ENCODE data around the gene TMEM145. TPM values are rescaled to one million over a fixed set of nuclear protein-coding genes. Genes with fewer than 3 reads are reported as not detected.

TMEM145 gene
- total and polyA plus RNA-seq, 8 donors: 0.37 to 44.3 (median 0.61) TPM; not detected in 3

DNA sequence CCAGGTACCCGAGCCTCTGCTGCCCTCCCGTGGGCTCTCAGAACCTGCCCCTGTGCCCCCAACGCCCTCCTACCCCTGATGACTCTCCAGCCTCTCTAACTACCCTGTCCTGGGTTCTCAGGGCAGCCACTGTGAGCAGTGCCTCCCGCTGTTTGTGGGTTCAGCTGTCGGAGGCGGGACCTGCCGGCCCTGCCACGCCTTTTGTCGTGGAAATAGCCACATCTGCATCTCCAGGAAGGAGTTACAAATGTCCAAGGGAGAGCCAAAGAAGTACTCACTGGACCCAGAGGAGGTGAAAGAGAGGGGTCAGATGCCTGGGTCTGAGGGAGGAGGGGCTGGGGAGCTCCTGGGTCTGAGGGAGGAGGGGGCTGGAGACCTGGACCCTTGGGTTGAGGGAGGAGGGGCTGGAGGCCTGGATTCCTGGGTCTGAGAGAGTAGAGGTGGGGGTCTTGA lies 57.0 kb downstream of the TMEM145 start:
- 56 to 73% (median 66%) methylated on average over 8 to 9 of the region's 9 CpGs for WGBS, 5 donors
- Histone ChIP-seq H3K27me3 (no peaks in the 10 kb centered on the region), H3K4me3 (no peak overlapping the region), H3K4me1 (peaks cover 0 to 7% (median 0%) of the 10 kb centered on the region in 4 donors), H3K36me3 (peaks cover 0 to 62% (median 34%) of the 10 kb centered on the region in 4 donors), H3K9me3 (no peaks in the 10 kb centered on the region), H3K27ac (no peak overlapping the region)
- TF ChIP-seq EP300 (IDR thresholded peaks at IDR 0.05) (no peak), POLR2AphosphoS5 (IDR thresholded peaks at IDR 0.05) (no peak), POLR2A (IDR thresholded peaks at IDR 0.05) (no peak)
- TF ChIP-seq, protein P1, sequence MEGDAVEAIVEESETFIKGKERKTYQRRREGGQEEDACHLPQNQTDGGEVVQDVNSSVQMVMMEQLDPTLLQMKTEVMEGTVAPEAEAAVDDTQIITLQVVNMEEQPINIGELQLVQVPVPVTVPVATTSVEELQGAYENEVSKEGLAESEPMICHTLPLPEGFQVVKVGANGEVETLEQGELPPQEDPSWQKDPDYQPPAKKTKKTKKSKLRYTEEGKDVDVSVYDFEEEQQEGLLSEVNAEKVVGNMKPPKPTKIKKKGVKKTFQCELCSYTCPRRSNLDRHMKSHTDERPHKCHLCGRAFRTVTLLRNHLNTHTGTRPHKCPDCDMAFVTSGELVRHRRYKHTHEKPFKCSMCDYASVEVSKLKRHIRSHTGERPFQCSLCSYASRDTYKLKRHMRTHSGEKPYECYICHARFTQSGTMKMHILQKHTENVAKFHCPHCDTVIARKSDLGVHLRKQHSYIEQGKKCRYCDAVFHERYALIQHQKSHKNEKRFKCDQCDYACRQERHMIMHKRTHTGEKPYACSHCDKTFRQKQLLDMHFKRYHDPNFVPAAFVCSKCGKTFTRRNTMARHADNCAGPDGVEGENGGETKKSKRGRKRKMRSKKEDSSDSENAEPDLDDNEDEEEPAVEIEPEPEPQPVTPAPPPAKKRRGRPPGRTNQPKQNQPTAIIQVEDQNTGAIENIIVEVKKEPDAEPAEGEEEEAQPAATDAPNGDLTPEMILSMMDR (IDR thresholded peaks at IDR 0.05): no peak
- intact Hi-C loops (cut with DNase I; ENCODE audit: low total_unique reads): no loop called here
- no peak for DNase-seq

- intact Hi-C loops (cut with DNase I; ENCODE audit: low total_unique reads): no loop called here
- Histone ChIP-seq H3K4me1 (peaks cover 0 to 5% (median 0%) of the 10 kb centered on the region in 4 donors), H3K27ac (no peak overlapping the region), H3K4me3 (no peak overlapping the region), H3K9me3 (no peaks in the 10 kb centered on the region), H3K27me3 (no peaks in the 10 kb centered on the region), H3K36me3 (peaks cover 4 to 68% (median 40%) of the 10 kb centered on the region in 4 donors)
- WGBS, 5 donors: 63 to 93% (median 85%) methylated on average over 9 to 12 of the region's 12 CpGs
- TF ChIP-seq POLR2A (IDR thresholded peaks at IDR 0.05) (no peak), EP300 (IDR thresholded peaks at IDR 0.05) (no peak), POLR2AphosphoS5 (IDR thresholded peaks at IDR 0.05) (no peak)
- TF ChIP-seq, protein P1 (IDR thresholded peaks at IDR 0.05): no peak
- DNase-seq: peak in 1 of 2 donors; percentile 45
Measured at GRCh38 chr19:42370626-42371175, 57.6 kb downstream of the TMEM145 start.

Small RNA genes within 50 kb of the gene (small RNA-seq; reads per million reads assigned to genes)
- 0 reads per million in 4 donors for gene MIR8077

Other genes starting within 250 kb of the TMEM145 start
- 10 to 100 TPM in 2 of 5 donors, 1 to 10 TPM in 3; 2.2 to 74.1 (median 8.3) TPM for gene GRIK5, start 243.1 kb upstream of the TMEM145 start, total RNA-seq
- gene GRIK5, start 243.1 kb upstream of the TMEM145 start, polyA plus RNA-seq: 1 to 10 TPM in 2 of 3 donors, under 1 TPM in 1; 0.92 to 3.1 (median 1.1) TPM
- 10 to 100 TPM in 2 of 5 donors, 1 to 10 TPM in 3; 4.6 to 17.0 (median 8.8) TPM for gene ZNF574, start 237.1 kb upstream of the TMEM145 start, total RNA-seq
- gene ZNF574, start 237.1 kb upstream of the TMEM145 start, polyA plus RNA-seq: 1 to 10 TPM; 5.5 to 5.7 (median 5.5) TPM
- gene POU2F2, start 180.9 kb upstream of the TMEM145 start, total RNA-seq: 10 to 100 TPM in 2 of 5 donors, 1 to 10 TPM in 1, under 1 TPM in 2; 0.89 to 23.3 (median 3.9) TPM
- gene POU2F2, start 180.9 kb upstream of the TMEM145 start, polyA plus RNA-seq: 1 to 10 TPM in 2 of 3 donors, under 1 TPM in 1; 0.68 to 2.7 (median 1.8) TPM
- gene DEDD2, start 95.6 kb upstream of the TMEM145 start, total RNA-seq: 100 to 1,000 TPM in 1 of 5 donors, 10 to 100 TPM in 4; 16.7 to 195 (median 43.8) TPM
- gene DEDD2, start 95.6 kb upstream of the TMEM145 start, polyA plus RNA-seq: 10 to 100 TPM; 20.8 to 35.9 (median 22.0) TPM
- 10 to 100 TPM in 2 of 5 donors, 1 to 10 TPM in 3; 4.7 to 12.0 (median 6.8) TPM for gene ZNF526, start 93.0 kb upstream of the TMEM145 start, total RNA-seq
- gene ZNF526, start 93.0 kb upstream of the TMEM145 start, polyA plus RNA-seq: 1 to 10 TPM; 2.4 to 3.7 (median 3.2) TPM
- gene GSK3A, start 70.7 kb upstream of the TMEM145 start, total RNA-seq: 10 to 100 TPM in 4 of 5 donors, 1 to 10 TPM in 1; 5.8 to 77.2 (median 22.6) TPM
- gene GSK3A, start 70.7 kb upstream of the TMEM145 start, polyA plus RNA-seq: 10 to 100 TPM; 25.5 to 40.8 (median 35.0) TPM
- 100 to 1,000 TPM in 1 of 5 donors, 10 to 100 TPM in 4; 11.6 to 118 (median 40.6) TPM for gene ERF, start 58.2 kb upstream of the TMEM145 start, total RNA-seq
- 10 to 100 TPM; 12.9 to 36.5 (median 16.3) TPM for gene ERF, start 58.2 kb upstream of the TMEM145 start, polyA plus RNA-seq
- gene CIC, start 44.1 kb upstream of the TMEM145 start, total RNA-seq: 10 to 100 TPM; 19.8 to 60.3 (median 39.1) TPM
- gene CIC, start 44.1 kb upstream of the TMEM145 start, polyA plus RNA-seq: 10 to 100 TPM; 15.4 to 31.8 (median 21.5) TPM
- not detected for gene PRR19, start 11.2 kb upstream of the TMEM145 start, total RNA-seq
- gene PRR19, start 11.2 kb upstream of the TMEM145 start, polyA plus RNA-seq: under 1 TPM in 2 of 3 donors, not detected in 1; 0.68 to 0.98 TPM
- 10 to 100 TPM in 3 of 5 donors, 1 to 10 TPM in 1, not detected in 1; 7.5 to 58.1 (median 17.9) TPM for gene PAFAH1B3, start 10.7 kb upstream of the TMEM145 start, total RNA-seq
- 10 to 100 TPM; 33.4 to 37.1 (median 34.3) TPM for gene PAFAH1B3, start 10.7 kb upstream of the TMEM145 start, polyA plus RNA-seq
- 10 to 100 TPM; 12.3 to 46.3 (median 21.0) TPM for gene MEGF8, start 12.3 kb downstream of the TMEM145 start, total RNA-seq
- gene MEGF8, start 12.3 kb downstream of the TMEM145 start, polyA plus RNA-seq: 1 to 10 TPM; 2.6 to 5.2 (median 3.6) TPM
- gene CNFN, start 77.0 kb downstream of the TMEM145 start, total RNA-seq: 1 to 10 TPM in 1 of 5 donors, not detected in 4; 7.8 TPM
- gene CNFN, start 77.0 kb downstream of the TMEM145 start, polyA plus RNA-seq: 100 to 1,000 TPM in 1 of 3 donors, 1 to 10 TPM in 2; 2.0 to 395 (median 2.4) TPM
- 100 to 1,000 TPM in 1 of 5 donors, 10 to 100 TPM in 2, 1 to 10 TPM in 2; 3.1 to 139 (median 13.6) TPM for gene LIPE, start 114.1 kb downstream of the TMEM145 start, total RNA-seq
- 10 to 100 TPM in 1 of 3 donors, 1 to 10 TPM in 2; 7.3 to 15.7 (median 7.5) TPM for gene LIPE, start 114.1 kb downstream of the TMEM145 start, polyA plus RNA-seq
- 100 to 1,000 TPM in 1 of 5 donors, 10 to 100 TPM in 2, 1 to 10 TPM in 1, not detected in 1; 7.6 to 208 (median 35.9) TPM for gene CXCL17, start 129.6 kb downstream of the TMEM145 start, total RNA-seq
- gene CXCL17, start 129.6 kb downstream of the TMEM145 start, polyA plus RNA-seq: 100 to 1,000 TPM; 107 to 518 (median 441) TPM
- gene CEACAM1, start 215.2 kb downstream of the TMEM145 start, total RNA-seq: 10 to 100 TPM in 1 of 5 donors, 1 to 10 TPM in 3, under 1 TPM in 1; 0.45 to 99.2 (median 4.1) TPM
- gene CEACAM1, start 215.2 kb downstream of the TMEM145 start, polyA plus RNA-seq: 10 to 100 TPM in 1 of 3 donors, 1 to 10 TPM in 2; 1.1 to 18.1 (median 4.2) TPM

Measured in stomach (tissue), 9 donors.